Muscle of back (tissue), 11 donors: Measurements from ENCODE around the gene NFKBIB. TPM values are rescaled to one million over a fixed set of nuclear protein-coding genes. Genes with fewer than 3 reads are reported as not detected.
"Not testable (repeated sequence)": the region's sequence is repeated elsewhere in the genome, so short reads cannot be mapped to it uniquely, and the experiment has no call there.

Experiments used
- DNase-seq, 3 donors: peaks; one replicate each; pipeline versions ENCODE4 v3.0.0 to v3.0.0-alpha.2; 2013
- polyA plus RNA-seq, 10 donors: library from polyadenylated mRNA; unstranded; fragments of 120-200 nt; gene quantifications; one replicate each; pipeline ENCODE4 v1.2.1, GENCODE V29; 2013; ENCODE audit not compliant: insufficient read length in 10 of 10

NFKBIB gene
- polyA plus RNA-seq, 10 donors = 6.9 to 10.0 (median 8.5) TPM

DNA sequence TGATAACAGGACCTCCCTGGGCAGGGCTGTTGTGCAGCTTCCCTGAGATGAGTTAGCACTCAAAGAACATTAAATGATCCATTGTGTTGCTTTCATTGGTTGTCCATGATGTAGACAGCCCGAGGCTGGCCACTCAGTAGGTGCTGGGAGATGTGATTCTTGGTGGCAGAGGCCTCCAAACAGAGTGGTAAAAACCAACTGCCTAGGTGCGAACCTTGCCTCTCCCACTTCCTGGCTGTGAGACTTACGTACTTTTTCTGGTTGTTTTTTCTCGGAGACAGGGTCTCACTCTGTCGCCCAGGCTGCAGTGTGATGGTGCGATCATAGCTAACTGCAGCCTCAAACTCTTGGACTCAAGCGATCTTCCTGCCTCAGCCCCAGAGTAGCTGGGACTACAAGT lies 24.6 kb downstream of the NFKBIB start:
- DNase-seq = no peak

DNA sequence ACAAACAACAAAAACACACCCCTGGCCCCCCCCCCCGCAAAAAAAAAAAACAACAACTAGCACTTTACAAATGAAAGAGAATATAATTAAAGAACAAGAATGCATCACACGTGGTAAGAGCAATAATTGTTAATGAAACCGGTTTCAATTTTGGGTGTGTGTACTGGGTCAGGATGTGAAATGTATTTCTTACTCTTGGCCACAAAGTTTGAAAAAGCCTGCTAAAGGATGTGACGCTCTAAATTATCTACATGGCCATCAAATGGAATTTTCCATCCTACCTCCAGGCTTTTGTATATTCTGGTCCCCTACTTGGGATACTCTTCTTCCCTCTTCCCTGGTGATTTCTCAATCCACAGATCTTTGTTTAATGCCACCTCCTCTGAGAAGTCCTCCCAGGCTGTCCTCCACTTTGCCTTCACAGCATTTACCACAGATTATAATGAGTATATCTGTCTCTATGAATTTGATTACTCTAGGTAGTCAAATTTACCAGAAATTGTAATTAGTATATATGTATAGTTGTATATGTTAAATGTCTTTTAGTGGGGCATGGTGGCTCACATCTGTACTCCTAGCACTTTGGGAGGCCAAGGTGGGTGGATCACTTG lies 28.7 kb downstream of the NFKBIB start:
- no peak for DNase-seq

- peak; percentile 92 to 98 (median 96) for DNase-seq
These were observed 30.4 kb downstream of the NFKBIB start, which contains the start of gene SARS2 for GRCh38 chr19:38929929-38930775. Gene SARS2 (minus strand): TSS chr19:38930763. CDS start chr19:38930736, 27 bp downstream.

DNA sequence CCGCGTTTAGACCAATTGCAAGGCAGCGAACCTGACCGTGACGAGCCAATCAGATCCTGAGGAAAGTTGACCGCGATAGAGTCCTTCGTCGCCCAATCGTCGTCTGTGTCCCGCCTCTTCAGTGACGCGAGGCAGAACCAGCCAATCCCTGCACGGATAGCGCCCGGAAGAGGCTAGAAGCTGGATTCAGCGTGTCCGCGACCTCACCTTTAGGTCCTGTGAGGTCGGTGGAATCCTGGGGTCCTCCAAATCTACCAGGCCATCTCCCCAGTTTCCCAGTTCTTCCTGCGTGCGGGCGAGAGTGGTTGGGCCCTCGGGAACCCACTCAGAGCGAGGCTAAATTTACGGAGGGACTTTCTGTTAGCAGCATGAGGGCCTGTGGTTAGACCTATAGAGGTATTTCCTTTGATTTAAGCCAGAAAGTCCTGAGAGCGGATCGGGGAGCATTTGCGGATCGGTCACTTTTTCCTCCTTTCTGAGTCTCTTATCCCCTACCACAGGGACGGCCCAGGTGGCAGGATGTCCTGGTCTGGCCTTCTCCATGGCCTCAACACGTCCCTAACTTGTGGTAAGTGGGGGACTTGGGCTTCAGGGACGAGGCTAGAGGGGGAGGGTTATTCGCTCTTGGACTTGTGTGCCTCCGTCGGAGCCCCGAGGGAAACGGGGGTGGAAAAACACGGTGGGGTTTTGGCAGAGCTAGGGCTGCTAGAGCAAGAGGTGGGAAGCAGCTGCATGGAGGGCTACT lies 31.2 kb downstream of the NFKBIB start, which contains the start of gene MRPS12:
Gene MRPS12, plus strand, starts transcription at position 169 of the 745 bp plus-strand sequence. Its CDS starts 351 bp downstream, at position 520.
- peak; percentile 99 to 100 (median 99) for DNase-seq

GRCh38 chr19:38931521-38931793 lies 31.7 kb downstream of the NFKBIB start:
- DNase-seq = no peak

DNA sequence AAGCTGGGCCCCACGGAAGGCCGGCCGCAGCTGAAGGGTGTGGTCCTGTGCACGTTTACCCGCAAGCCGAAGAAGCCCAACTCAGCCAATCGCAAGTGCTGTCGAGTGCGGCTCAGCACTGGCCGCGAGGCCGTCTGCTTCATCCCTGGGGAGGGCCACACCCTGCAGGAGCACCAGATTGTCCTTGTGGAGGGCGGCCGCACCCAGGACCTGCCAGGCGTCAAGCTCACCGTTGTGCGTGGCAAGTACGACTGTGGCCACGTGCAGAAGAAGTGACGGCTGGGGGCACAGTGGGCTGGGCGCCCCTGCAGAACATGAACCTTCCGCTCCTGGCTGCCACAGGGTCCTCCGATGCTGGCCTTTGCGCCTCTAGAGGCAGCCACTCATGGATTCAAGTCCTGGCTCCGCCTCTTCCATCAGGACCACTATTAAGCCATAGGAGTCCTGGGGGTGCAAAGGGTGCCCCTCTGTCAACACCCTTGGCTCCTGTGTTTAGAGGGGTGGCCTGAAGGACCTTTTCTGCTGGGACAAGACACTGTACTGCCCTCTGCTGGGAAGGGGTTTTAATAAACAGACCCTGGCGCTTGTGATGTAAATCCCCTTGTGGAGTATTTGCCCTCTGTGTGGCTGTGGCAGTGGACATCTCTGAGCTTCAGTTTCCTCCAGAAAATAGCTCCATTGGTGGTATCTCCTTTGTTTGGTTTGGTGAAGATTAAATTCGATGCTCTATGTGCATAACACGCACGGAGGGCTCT lies 32.8 kb downstream of the NFKBIB start:
- DNase-seq = no peak

- no peak for DNase-seq
These were observed 33.8 kb downstream of the NFKBIB start for GRCh38 chr19:38933544-38933943.

DNA sequence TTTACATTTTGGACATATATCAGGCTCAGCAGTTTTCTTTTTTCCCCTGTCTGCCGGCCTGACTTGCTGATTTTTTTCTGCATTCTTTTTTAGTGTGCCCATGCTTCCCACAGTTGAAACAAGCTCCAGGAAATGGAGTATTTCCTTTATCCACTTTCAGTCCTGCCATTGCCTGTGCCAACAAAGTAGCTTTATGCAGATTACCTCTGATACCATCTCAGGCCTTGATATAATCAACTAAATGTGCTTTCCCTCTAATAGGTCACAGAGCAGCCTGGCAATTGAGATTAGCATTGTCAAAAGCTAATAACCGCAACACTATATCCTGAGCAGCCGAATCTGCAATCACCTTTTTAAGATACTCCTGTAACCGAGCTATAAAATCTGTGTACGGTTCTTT lies 40.2 kb downstream of the NFKBIB start:
- DNase-seq = no peak

GRCh38 chr19:38941466-38941865 lies 41.7 kb downstream of the NFKBIB start:
- DNase-seq = not testable (repeated sequence)

GRCh38 chr19:38941979-38942378 lies 42.2 kb downstream of the NFKBIB start:
- no peak for DNase-seq

DNA sequence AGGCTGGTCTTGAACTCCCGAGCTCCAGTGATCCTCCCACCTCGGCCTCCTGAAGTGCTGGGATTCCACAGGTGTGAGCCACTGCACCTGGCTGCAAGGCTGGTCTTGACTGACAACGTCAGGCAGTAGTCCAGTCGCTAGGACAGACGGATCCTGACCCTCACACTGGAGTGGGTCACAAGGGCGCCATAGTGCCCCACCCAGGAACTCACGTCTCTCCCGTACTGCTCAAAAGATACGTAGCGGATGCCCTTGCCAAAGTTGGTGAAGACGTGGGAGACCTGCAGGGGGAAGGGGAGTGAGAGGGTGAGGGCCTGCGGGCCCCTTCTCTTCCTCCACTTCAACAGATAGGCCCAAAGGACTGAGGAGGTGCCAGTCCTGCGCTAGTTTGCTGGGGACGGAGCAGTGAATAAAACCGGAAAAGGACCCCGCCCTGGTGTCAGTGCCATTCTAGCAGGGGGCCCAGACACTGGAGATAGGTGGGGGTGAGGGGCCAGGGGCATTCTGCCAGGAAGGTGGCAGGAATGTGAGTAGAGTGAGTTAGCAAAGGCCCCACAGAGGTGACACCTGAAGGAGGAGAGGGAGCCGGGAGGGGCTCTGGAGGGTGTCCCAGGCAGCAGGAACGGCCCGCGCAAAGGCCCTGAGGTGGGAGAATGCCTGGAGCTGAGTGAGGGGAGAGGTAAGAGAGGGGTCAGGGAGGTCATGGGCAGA lies 42.9 kb downstream of the NFKBIB start:
- DNase-seq = no peak

DNA sequence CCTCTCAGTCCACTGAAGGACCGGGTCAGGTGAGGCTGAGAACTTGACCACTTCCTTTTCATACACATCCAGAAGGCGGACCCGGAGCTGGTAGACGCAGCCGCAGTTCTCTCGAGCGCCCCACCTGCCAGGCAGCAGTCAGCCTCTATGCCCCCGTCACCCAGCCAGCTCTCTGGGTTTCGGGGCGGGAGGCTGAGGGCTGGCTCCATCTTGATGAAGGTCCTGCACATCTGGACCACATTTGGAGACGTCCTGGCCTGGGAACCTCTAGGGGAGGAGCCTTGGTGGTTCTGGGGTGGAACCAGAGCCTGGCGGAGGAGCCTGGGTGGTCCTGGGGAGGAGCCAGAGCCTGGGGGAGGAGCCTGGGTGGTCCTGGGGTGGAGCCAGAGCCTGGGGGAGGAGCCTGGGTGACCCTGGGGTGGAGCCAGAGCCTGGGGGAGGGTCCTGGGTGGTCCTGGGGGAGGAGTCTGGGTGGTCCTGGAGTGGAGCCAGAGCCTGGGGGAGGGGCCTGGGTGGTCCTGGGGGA lies 45.3 kb downstream of the NFKBIB start:
- DNase-seq = no peak

GRCh38 chr19:38945562-38946228 lies 45.9 kb downstream of the NFKBIB start:
- no peak for DNase-seq

DNA sequence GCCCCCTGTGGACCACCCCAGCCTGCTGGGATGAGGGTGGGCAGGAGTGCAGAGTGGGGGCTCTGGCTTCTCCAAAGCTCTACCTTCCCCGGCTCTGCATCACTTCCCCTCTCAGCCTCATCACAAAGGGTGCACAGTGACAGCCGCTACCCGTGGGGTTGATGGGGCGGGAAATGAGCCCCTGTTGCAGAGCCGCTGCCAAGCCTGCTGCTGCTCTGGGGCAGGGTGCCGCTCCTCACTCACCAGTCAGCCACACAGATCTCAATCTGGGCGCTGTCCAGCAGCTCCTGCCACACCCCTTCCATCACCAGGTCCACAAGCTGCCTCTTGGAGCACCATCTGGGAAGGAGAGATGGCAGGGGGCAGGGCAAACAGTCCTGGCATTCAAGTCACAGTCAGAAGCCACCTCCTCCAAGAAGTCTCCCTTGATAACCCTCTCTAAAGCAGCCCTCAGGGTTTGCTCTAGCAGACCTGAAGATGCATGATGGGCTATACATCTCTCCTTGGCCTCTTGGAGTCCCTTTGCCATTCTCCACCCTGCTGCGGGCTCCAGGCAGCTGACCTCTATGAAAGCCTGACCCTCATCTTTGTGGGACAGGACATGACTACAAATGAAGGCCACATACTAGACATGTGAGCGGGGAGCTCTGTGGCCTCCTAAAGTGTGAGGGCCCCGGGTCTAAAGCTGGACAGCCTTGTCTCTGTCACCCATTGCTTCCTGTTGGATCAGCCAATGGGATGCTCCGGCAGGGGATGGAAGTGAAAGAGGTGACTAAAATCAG lies 46.7 kb downstream of the NFKBIB start:
- no peak for DNase-seq

- DNase-seq = peak; percentile 69 to 91 (median 86)
These were observed 50.0 kb downstream of the NFKBIB start for GRCh38 chr19:38949580-38950367.

GRCh38 chr19:38951187-38951586 lies 51.4 kb downstream of the NFKBIB start:
- no peak for DNase-seq

GRCh38 chr19:38952395-38953165 lies 52.8 kb downstream of the NFKBIB start:
- DNase-seq = no peak

DNA sequence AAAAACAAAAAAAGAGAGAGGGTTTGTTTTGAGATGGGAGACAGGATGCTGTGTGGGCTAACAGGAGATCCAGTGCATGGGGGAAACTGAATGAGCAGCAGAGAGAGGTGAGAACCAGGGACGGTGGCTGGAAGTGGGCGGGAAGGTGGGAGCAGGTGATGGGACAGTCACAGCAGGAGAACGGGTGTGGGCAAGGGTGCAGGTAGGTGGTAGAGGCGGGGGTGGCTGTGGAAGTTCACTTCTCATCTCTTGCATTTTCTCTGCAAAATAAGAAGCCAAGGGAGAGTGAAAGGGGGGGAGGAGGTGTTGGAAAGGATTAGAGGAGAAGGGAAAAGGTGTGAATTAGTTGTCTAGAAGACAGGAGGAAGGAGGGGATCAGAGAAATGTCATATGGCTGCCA lies 53.9 kb downstream of the NFKBIB start:
- DNase-seq = no peak
